Natural killer cell (primary cell): ENCODE results near the gene ETV1. TPM values are rescaled to one million over a fixed set of nuclear protein-coding genes. Genes with fewer than 3 reads are reported as not detected.
A peak's percentile ranks its signal among the peaks of the same experiment; 100 is the strongest.

Source experiments
- ATAC-seq, 3 donors: fragments of 150-1000 bp in 2 of 3; fragments of 200-7000 bp in 1 of 3; cut with Tn5 transposase; 1 replicate in 1 of 3; 2 replicates in 2 of 3; pipeline ENCODE4 v1.10.0; 2021; ENCODE audit warnings: mild to moderate bottlenecking in 2 of 3, moderate library complexity in 2 of 3
- DNase-seq, 2 donors: peaks; one replicate each; pipeline versions ENCODE4 v3.0.0 to v3.0.0-alpha.2; 2013 to 2021; ENCODE audit warnings: mixed read lengths in 1 of 2
- H3K27ac ChIP-seq: one replicate; pipeline ENCODE4 v1.5.1; 2013; ENCODE audit warnings: mild to moderate bottlenecking, low read length
- H3K27me3 ChIP-seq: one replicate; pipeline ENCODE4 v1.6.1; 2013; ENCODE audit warnings: low read length; ENCODE audit not compliant: control insufficient read depth, insufficient read depth
- H3K36me3 ChIP-seq: one replicate; pipeline ENCODE4 v1.6.1; 2013; ENCODE audit warnings: low read length; ENCODE audit not compliant: control insufficient read depth, insufficient read depth
- H3K4me1 ChIP-seq: one replicate; pipeline ENCODE4 v1.6.1; 2013; ENCODE audit warnings: low read length; ENCODE audit not compliant: control insufficient read depth, insufficient read depth
- H3K4me3 ChIP-seq: one replicate; pipeline ENCODE4 v1.5.1; 2013; ENCODE audit warnings: low read length
- H3K9me3 ChIP-seq: one replicate; pipeline ENCODE4 v1.6.1; 2013; ENCODE audit warnings: low read length; ENCODE audit not compliant: control insufficient read depth, insufficient read depth
- H3K27ac Mint-ChIP-seq, 2 donors: one replicate each; pipeline ENCODE4 v1.8.0; 2022; ENCODE audit warnings: mild to moderate bottlenecking in 2 of 2, mixed read lengths in 2 of 2, moderate library complexity in 1 of 2
- H3K27me3 Mint-ChIP-seq, 2 donors: one replicate each; pipeline ENCODE4 v1.8.0; 2022; ENCODE audit warnings: low read depth in 2 of 2, mixed read lengths in 2 of 2
- H3K36me3 Mint-ChIP-seq: one replicate; pipeline ENCODE4 v1.8.0; 2022; ENCODE audit warnings: mixed read lengths
- H3K4me1 Mint-ChIP-seq, 2 donors: one replicate each; pipeline ENCODE4 v1.8.0; 2022; ENCODE audit warnings: mixed read lengths in 2 of 2
- H3K4me3 Mint-ChIP-seq: one replicate; pipeline ENCODE4 v1.8.0; 2022; ENCODE audit warnings: mild to moderate bottlenecking, moderate library complexity, mixed read lengths
- H3K9me3 Mint-ChIP-seq, 2 donors: one replicate each; pipeline ENCODE4 v1.8.0; 2022; ENCODE audit warnings: mixed read lengths in 2 of 2
- WGBS: methylation state at CpG from one replicate; pipeline ENCODE4 v1.1.7; 2013; ENCODE audit warnings: missing lambda C conversion rate; ENCODE audit not compliant: insufficient coverage; 5-methylcytosine and 5-hydroxymethylcytosine counted together
- intact Hi-C: fragments of 100-400 bp; cut with micrococcal nuclease; formaldehyde crosslinking; loops from one replicate; pipeline ENCODE4 v1.14.2; 2022
- total RNA-seq, 4 donors: library from RNA; stranded (reverse); fragments of 120-200 nt in 1 of 4; gene quantifications; one replicate each; pipeline versions ENCODE4 v1.2.3 to v1.2.4, GENCODE V29; 2013 to 2022
- TF ChIP-seq, protein P1 (sequence below): fragments of 200-600 bp; IDR thresholded peaks from one replicate; pipeline ENCODE4 v1.8.0; 2022; ENCODE audit warnings: antibody characterized with exemption

The ETV1 gene
- total RNA-seq, 3 donors from 2014 or later (not counting 1 experiment from before 2014, with no cell fraction given), result 0.53 TPM; not detected in 2

- TF ChIP-seq, protein P1, sequence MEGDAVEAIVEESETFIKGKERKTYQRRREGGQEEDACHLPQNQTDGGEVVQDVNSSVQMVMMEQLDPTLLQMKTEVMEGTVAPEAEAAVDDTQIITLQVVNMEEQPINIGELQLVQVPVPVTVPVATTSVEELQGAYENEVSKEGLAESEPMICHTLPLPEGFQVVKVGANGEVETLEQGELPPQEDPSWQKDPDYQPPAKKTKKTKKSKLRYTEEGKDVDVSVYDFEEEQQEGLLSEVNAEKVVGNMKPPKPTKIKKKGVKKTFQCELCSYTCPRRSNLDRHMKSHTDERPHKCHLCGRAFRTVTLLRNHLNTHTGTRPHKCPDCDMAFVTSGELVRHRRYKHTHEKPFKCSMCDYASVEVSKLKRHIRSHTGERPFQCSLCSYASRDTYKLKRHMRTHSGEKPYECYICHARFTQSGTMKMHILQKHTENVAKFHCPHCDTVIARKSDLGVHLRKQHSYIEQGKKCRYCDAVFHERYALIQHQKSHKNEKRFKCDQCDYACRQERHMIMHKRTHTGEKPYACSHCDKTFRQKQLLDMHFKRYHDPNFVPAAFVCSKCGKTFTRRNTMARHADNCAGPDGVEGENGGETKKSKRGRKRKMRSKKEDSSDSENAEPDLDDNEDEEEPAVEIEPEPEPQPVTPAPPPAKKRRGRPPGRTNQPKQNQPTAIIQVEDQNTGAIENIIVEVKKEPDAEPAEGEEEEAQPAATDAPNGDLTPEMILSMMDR, result no peak
- 85% methylated on average over 2 of the region's 3 CpGs for WGBS
- Histone ChIP-seq H3K36me3 (no peaks in the 10 kb centered on the region), H3K27me3 (no peaks in the 10 kb centered on the region), H3K4me3 (no peak overlapping the region), H3K27ac (no peak overlapping the region), H3K4me1 (peaks cover 9% of the 10 kb centered on the region), H3K9me3 (no peaks in the 10 kb centered on the region)
- Mint-ChIP-seq H3K27ac (peak overlapping the region; percentile 79 to 88), H3K4me3 (peak overlapping the region; percentile 56), H3K27me3 (peaks cover 0 to 8% of the 10 kb centered on the region in 2 donors), H3K4me1 (peaks cover 19 to 22% of the 10 kb centered on the region in 2 donors), H3K9me3 (no peaks in the 10 kb centered on the region), H3K36me3 (no peaks in the 10 kb centered on the region)
- no peak for ATAC-seq
- intact Hi-C loops, result no loop called here
- no peak for DNase-seq
Observed at GRCh38 chr7:13849163-13849892, 140.1 kb downstream of the ETV1 start.

GRCh38 chr7:13848681-13849131 is 140.8 kb downstream of the ETV1 start:
- intact Hi-C loops, result no loop called here
- TF ChIP-seq, protein P1, result no peak
- Histone ChIP-seq H3K4me1 (peaks cover 9% of the 10 kb centered on the region), H3K27me3 (no peaks in the 10 kb centered on the region), H3K9me3 (no peaks in the 10 kb centered on the region), H3K27ac (no peak overlapping the region), H3K4me3 (no peak overlapping the region), H3K36me3 (no peaks in the 10 kb centered on the region)
- no peaks in the 10 kb centered on the region for H3K9me3 Mint-ChIP-seq
- no peaks in the 10 kb centered on the region for H3K36me3 Mint-ChIP-seq
- peaks cover 0 to 5% of the 10 kb centered on the region in 2 donors for H3K27me3 Mint-ChIP-seq
- ATAC-seq (no peak), DNase-seq (no peak)
- H3K4me3 Mint-ChIP-seq, result no peak overlapping the region
- H3K27ac Mint-ChIP-seq, result peak overlapping the region in 1 of 2 donors; percentile 88
- peaks cover 19 to 22% of the 10 kb centered on the region in 2 donors for H3K4me1 Mint-ChIP-seq
- WGBS, result 98% methylated on average over 5 of the region's 5 CpGs

DNA sequence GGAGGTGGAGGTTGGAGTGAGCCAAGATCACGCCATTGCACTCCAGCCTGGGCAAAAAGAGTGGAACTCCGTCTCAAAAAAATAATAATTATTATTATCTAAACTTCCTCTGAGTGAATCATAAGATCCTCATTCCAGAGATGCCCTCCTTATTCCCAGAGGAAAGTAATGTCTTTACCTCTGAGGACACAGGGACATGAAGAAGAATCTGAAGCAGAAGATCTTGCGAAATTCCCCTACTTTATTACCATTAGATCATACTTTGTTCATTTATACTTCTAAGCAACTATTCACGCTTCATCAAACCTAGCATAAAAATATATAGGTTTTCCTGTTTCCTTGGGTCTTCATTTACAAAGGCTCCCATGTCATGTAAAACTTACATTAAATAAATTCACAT is 143.1 kb downstream of the ETV1 start:
- WGBS, result 96% methylated on average over 4 of the region's 4 CpGs
- no peak overlapping the region for H3K27ac Mint-ChIP-seq
- TF ChIP-seq, protein P1, result no peak
- DNase-seq (no peak), ATAC-seq (no peak)
- H3K9me3 Mint-ChIP-seq, result no peaks in the 10 kb centered on the region
- H3K4me3 Mint-ChIP-seq, result no peak overlapping the region
- intact Hi-C loops, result no loop called here
- Histone ChIP-seq H3K36me3 (no peaks in the 10 kb centered on the region), H3K9me3 (no peaks in the 10 kb centered on the region), H3K27me3 (peaks cover 2% of the 10 kb centered on the region), H3K4me1 (peaks cover 9% of the 10 kb centered on the region), H3K4me3 (no peak overlapping the region), H3K27ac (no peak overlapping the region)
- no peaks in the 10 kb centered on the region for H3K36me3 Mint-ChIP-seq
- peaks cover 9 to 13% of the 10 kb centered on the region in 2 donors for H3K27me3 Mint-ChIP-seq
- peaks cover 18 to 19% of the 10 kb centered on the region in 2 donors for H3K4me1 Mint-ChIP-seq
